Measurements from ENCODE around the gene SOCS3.

SOCS3 gene

DNA sequence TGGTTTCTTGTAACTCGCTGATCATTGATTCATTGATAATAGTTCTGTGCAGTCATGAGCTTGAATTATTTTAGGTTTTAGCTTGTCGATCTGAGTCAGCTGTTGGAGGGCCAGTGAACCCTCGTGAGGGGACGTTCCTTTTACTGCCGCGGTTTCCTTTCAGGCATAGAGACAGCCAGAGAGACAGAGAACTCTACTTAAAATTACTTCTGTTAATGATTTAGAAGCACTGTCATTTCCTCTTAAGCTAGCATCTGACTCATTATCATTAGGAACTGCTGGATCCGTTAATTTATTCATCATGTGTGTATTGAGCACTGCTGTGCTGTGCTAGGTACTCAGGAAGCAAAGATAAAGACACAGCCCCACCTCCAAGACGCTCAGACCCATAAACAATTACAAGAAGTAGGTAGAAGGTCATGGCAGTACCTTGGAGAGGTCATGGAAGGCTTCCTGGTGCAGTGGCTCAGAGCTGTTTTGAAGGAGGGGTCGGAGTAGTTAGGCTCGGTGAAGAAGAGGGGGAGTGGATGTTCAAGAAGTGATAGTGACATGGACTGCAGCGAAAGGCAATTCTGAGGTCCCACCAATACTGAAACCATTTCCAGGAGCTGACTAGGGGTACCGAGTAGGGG lies 21.8 kb upstream of the SOCS3 start:
- Mint-ChIP-seq H3K9me3 (peaks cover under 1 to 2% of the 10 kb centered on the region in 2 donors), H3K36me3 (peaks cover 32 to 46% of the 10 kb centered on the region in 2 donors), H3K27ac (peak overlapping the region; percentile 97), H3K4me3 (peak overlapping the region; percentile 80 to 82), H3K4me1 (peaks cover 60 to 83% of the 10 kb centered on the region in 2 donors), H3K27me3 (no peaks in the 10 kb centered on the region)
- ATAC-seq (replicated peaks) (peak; percentile 43 to 44), DNase-seq (no peak)

- H3K27ac Mint-ChIP-seq = peak overlapping the region; percentile 51
- H3K27me3 Mint-ChIP-seq = no peaks in the 10 kb centered on the region
- H3K36me3 Mint-ChIP-seq = peaks cover 27 to 40% of the 10 kb centered on the region in 2 donors
- no peak for DNase-seq
- H3K9me3 Mint-ChIP-seq = no peaks in the 10 kb centered on the region
- H3K4me1 Mint-ChIP-seq = peaks cover 50 to 80% of the 10 kb centered on the region in 2 donors
- H3K4me3 Mint-ChIP-seq = peak overlapping the region; percentile 95 to 99
- no peak for ATAC-seq (replicated peaks)
These were observed 20.5 kb upstream of the SOCS3 start for GRCh38 chr17:78380370-78380769.

DNA sequence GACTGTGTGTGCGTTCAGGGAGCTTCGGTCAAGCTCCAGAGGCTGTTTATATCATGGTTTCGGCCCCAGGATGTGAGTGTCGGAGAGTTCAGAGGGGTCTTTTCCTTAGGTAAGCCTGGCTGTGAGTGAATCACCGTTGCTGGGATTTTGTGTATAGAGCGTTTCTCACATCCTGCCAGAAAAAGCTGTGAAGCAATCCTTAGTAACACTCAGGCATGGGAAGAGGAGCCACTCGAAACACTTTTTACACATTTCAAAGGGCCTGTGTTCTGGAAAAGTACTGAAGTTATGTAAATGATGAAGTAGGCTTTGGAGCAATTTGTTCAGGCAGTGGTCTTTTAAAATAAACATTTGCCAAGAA lies 19.2 kb upstream of the SOCS3 start:
- Mint-ChIP-seq H3K9me3 (no peaks in the 10 kb centered on the region), H3K36me3 (peaks cover 22 to 29% of the 10 kb centered on the region in 2 donors), H3K4me3 (peak overlapping the region; percentile 95 to 99), H3K4me1 (peaks cover 42 to 76% of the 10 kb centered on the region in 2 donors), H3K27ac (peak overlapping the region; percentile 96), H3K27me3 (no peaks in the 10 kb centered on the region)
- ATAC-seq (replicated peaks) (no peak), DNase-seq (no peak)

DNA sequence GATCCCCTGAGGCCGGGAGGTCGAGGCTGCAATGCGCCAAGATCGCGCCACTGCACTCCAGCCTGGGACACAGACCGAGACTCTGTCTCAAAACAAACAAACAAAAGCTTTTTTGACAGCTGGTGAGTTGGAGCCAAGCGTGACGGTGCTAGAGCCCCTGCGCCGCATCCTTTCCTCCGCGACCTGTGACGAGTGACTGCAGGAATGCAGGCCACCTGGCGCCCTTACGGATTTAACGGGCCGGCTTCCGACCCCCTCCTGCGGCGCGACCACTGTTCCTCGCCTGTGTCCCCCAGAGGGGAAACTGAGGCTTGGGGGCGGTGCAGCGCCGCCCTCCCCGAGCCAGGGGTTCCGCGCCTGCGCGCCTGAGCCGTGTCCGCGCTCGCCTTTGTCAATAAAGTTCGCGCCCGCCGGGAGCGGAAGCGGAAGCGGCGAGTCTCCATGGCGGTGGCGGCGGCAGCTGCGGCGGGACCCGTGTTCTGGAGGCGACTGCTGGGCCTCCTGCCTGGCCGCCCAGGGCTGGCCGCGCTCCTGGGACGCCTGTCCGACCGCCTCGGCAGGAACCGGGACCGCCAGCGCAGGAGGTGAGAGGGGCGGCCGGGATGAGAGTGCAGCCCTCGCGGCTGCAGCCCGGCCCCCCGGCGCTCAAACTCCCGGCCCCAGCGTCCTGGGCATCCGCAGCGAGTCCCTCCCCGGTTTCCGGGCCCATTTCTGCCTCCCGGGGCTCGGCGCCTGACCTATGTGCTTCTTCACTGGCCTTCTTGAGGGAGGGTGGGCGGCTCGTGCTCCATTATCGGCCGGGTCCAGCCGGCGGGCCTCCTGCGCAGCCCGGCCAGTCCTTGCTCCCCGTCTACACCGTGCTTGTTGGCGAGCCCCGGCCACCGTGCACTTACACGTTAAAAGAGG lies 18.6 kb upstream of the SOCS3 start, which contains the start of gene PGS1:
Gene PGS1, plus strand, starts transcription at position 425 of the 906 bp plus-strand sequence. Its CDS starts 17 bp downstream, at position 442.
- Mint-ChIP-seq H3K27me3 (no peaks in the 10 kb centered on the region), H3K9me3 (no peaks in the 10 kb centered on the region), H3K4me1 (peaks cover 36 to 69% of the 10 kb centered on the region in 2 donors), H3K36me3 (peaks cover 22 to 23% of the 10 kb centered on the region in 2 donors), H3K4me3 (peak within 1 kb of the TSS; percentile 95 to 99), H3K27ac (peak within 1 kb of the TSS; percentile 96)
- DNase-seq (peak; percentile 74), ATAC-seq (replicated peaks) (peak; percentile 63 to 71)

DNA sequence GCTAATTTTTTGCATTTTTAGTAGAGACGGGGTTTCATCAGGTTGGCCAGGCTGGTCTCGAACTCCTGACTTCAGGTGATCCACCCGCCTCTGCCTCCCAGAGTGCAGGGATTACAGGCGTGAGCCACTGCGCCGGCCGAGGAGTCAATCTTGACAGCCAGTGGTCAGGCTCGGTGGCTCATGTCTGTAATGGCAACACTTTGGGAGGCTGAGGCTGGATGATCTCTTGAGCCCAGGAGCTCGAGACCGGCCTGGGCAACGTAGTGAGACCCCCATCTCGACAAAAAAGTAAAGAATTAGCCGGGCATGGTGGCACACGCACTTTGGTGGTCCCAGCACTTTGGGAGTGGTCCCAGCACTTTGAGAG lies 18.0 kb upstream of the SOCS3 start:
- Mint-ChIP-seq H3K27ac (peak overlapping the region; percentile 96), H3K36me3 (peaks cover 19 to 20% of the 10 kb centered on the region in 2 donors), H3K4me3 (peak overlapping the region; percentile 95 to 99), H3K4me1 (peaks cover 33 to 63% of the 10 kb centered on the region in 2 donors), H3K27me3 (no peaks in the 10 kb centered on the region), H3K9me3 (no peaks in the 10 kb centered on the region)
- no peak for DNase-seq
- no peak for ATAC-seq (replicated peaks)

GRCh38 chr17:78376161-78376560 lies 16.3 kb upstream of the SOCS3 start:
- H3K4me1 Mint-ChIP-seq = peaks cover 20 to 46% of the 10 kb centered on the region in 2 donors
- ATAC-seq (replicated peaks) (no peak), DNase-seq (no peak)
- peaks cover 0 to 4% of the 10 kb centered on the region in 2 donors for H3K27me3 Mint-ChIP-seq
- H3K4me3 Mint-ChIP-seq = no peak overlapping the region
- peaks cover 6 to 9% of the 10 kb centered on the region in 2 donors for H3K36me3 Mint-ChIP-seq
- H3K27ac Mint-ChIP-seq = no peak overlapping the region
- H3K9me3 Mint-ChIP-seq = no peaks in the 10 kb centered on the region

DNA sequence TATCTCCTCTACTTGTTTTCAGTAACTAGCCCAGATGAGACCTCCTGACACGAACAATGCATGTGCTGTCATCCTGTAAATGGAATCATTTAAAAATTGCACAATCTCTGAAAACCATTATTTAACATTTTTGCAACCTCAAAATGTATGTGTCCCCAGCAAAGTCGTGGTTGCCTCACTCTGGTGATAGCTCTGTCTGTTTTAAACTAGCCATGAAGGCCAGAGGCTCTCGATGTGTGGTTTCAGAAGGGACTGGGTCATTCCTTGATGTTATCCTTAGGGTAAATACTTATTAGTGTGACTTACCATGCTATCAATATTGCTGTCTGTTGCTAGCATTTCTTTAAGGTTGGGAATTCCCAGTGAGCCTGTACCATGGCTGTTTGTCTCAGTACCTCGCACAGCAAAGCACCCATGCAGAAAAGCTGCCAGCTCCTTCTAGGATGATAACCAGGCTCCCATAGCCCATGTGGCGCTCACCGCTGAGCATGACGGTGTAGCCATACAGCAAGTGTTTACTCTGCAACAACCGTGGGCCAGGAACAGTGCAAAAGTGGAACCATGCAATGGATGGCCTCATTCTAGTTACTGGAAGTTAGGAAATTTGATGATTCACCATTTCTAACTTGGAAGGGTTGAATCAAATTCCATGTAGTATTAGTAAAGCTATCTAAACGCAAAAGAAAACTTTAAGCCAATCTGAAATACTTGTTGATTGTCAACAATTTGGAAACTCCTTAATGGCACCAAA lies 15.7 kb upstream of the SOCS3 start:
- Mint-ChIP-seq H3K27me3 (peaks cover 2 to 4% of the 10 kb centered on the region in 2 donors), H3K27ac (no peak overlapping the region), H3K4me3 (no peak overlapping the region), H3K36me3 (peaks cover 4 to 9% of the 10 kb centered on the region in 2 donors), H3K4me1 (peaks cover 15 to 40% of the 10 kb centered on the region in 2 donors), H3K9me3 (no peaks in the 10 kb centered on the region)
- ATAC-seq (replicated peaks) (no peak), DNase-seq (no peak)

DNA sequence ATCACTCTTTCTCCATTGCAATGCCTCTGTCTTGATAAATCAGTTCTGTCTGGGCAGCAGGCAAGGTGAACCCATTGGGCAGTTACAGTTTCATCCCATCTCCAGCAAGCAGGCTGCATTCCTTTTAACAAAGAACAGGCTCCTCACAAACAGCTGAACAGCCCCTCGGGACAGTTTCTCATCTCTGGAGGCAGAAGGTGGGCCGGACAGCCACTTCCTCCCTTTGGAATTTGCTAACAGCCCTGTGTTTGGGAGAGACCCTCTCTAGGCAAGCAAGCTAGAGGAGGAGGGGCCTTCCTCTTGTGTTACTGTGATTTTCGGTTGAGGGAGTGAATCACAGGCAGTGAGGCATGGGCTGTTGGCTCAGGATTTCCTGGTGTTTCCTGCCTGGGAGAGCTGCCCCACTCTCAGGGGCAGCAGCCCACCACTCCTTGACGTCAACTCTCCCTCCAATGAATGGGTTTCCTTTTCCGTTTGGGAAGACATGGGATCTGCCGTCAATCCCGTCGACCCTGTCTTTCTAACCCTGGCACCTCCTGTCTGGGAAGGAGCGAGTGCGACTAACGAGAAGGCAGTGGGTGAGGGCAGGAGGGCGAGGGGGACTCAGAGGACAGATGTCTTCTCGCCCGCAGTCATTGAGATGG lies 14.9 kb upstream of the SOCS3 start:
- H3K9me3 Mint-ChIP-seq = no peaks in the 10 kb centered on the region
- ATAC-seq (replicated peaks) = no peak
- no peak for DNase-seq
- peaks cover 0 to 6% of the 10 kb centered on the region in 2 donors for H3K36me3 Mint-ChIP-seq
- H3K27ac Mint-ChIP-seq = no peak overlapping the region
- no peak overlapping the region for H3K4me3 Mint-ChIP-seq
- peaks cover 4 to 8% of the 10 kb centered on the region in 2 donors for H3K27me3 Mint-ChIP-seq
- H3K4me1 Mint-ChIP-seq = peaks cover 11 to 33% of the 10 kb centered on the region in 2 donors

GRCh38 chr17:78374189-78374588 lies 14.3 kb upstream of the SOCS3 start:
- Mint-ChIP-seq H3K27ac (no peak overlapping the region), H3K36me3 (peaks cover 0 to 5% of the 10 kb centered on the region in 2 donors), H3K4me1 (peaks cover 11 to 30% of the 10 kb centered on the region in 2 donors), H3K27me3 (peaks cover 4 to 13% of the 10 kb centered on the region in 2 donors), H3K4me3 (no peak overlapping the region), H3K9me3 (no peaks in the 10 kb centered on the region)
- DNase-seq (no peak), ATAC-seq (replicated peaks) (no peak)

DNA sequence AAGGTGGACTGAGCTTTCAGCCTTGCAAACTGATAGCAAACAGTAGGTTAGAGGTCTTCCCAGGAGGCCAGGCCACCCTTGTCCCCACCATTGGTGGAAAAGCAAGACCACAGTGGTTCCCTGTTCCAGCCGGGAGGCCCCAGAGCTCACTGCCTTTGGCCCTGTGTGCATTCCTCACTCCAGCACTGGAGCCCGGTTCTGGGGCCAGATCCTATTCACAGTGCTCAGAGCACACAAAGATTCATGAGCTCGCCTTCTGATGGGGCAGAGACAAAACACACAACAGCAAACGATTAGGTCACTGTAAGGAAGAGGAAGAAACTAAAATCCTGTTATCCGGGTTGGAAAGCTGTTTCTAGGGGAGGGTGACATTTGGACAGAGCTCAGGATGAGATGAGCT lies 13.0 kb upstream of the SOCS3 start:
- no peak for DNase-seq
- H3K9me3 Mint-ChIP-seq = no peaks in the 10 kb centered on the region
- H3K4me1 Mint-ChIP-seq = peaks cover 8 to 24% of the 10 kb centered on the region in 2 donors
- no peak overlapping the region for H3K4me3 Mint-ChIP-seq
- peak overlapping the region; percentile 16 for H3K27ac Mint-ChIP-seq
- H3K27me3 Mint-ChIP-seq = peaks cover 4 to 13% of the 10 kb centered on the region in 2 donors
- no peaks in the 10 kb centered on the region for H3K36me3 Mint-ChIP-seq
- no peak for ATAC-seq (replicated peaks)

DNA sequence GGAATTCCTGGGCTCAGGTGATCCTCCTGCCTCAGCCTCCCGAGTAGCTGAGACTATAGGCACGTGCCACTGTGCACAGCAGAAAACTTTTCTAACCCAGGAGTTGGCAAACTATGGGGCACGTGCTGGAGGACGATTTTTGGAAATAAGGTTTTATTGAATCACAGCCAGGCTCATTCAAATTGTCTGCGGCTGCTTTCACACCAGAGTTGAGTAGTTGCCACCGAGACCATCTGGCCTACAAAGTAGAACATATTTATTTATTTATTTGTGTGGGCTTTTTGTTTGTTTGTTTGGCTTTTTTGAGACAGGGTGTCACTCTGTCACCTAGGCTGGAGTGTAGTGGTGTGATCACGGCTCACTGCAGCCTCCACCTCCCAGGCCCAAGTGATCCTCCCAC lies 11.2 kb upstream of the SOCS3 start:
- H3K36me3 Mint-ChIP-seq = no peaks in the 10 kb centered on the region
- peaks cover 12 to 22% of the 10 kb centered on the region in 2 donors for H3K27me3 Mint-ChIP-seq
- no peak for DNase-seq
- no peak for ATAC-seq (replicated peaks)
- peaks cover 6 to 23% of the 10 kb centered on the region in 2 donors for H3K4me1 Mint-ChIP-seq
- H3K4me3 Mint-ChIP-seq = no peak overlapping the region
- no peaks in the 10 kb centered on the region for H3K9me3 Mint-ChIP-seq
- no peak overlapping the region for H3K27ac Mint-ChIP-seq

GRCh38 chr17:78369791-78370381 lies 10.0 kb upstream of the SOCS3 start:
- DNase-seq = no peak
- no peaks in the 10 kb centered on the region for H3K36me3 Mint-ChIP-seq
- H3K4me3 Mint-ChIP-seq = no peak overlapping the region
- no peak overlapping the region for H3K27ac Mint-ChIP-seq
- ATAC-seq (replicated peaks) = no peak
- peaks cover 10 to 26% of the 10 kb centered on the region in 2 donors for H3K4me1 Mint-ChIP-seq
- no peaks in the 10 kb centered on the region for H3K9me3 Mint-ChIP-seq
- H3K27me3 Mint-ChIP-seq = peaks cover 14 to 28% of the 10 kb centered on the region in 2 donors

- H3K36me3 Mint-ChIP-seq = no peaks in the 10 kb centered on the region
- ATAC-seq (replicated peaks) (no peak), DNase-seq (no peak)
- peaks cover 17 to 30% of the 10 kb centered on the region in 2 donors for H3K4me1 Mint-ChIP-seq
- H3K9me3 Mint-ChIP-seq = no peaks in the 10 kb centered on the region
- H3K27me3 Mint-ChIP-seq = peaks cover 14 to 28% of the 10 kb centered on the region in 2 donors
- no peak overlapping the region for H3K27ac Mint-ChIP-seq
- no peak overlapping the region for H3K4me3 Mint-ChIP-seq
These were observed 9.1 kb upstream of the SOCS3 start for GRCh38 chr17:78368854-78369495.

Measured in stimulated activated naive B cell treated with anti-CD40 and anti-IgM and Interleukin-4, amounts not matched to agents 10 μg/mL and 1 μg/mL and 100 μg/mL, for 72 hours (primary cell).